ENCODE results near the gene WDR7. TPM values are rescaled to one million over a fixed set of nuclear protein-coding genes. Genes with fewer than 3 reads are reported as not detected.

WDR7 gene
- total and polyA plus RNA-seq, 9 of the 15 experiments (the other 6 are each of a cell fraction or from before 2014, with no cell fraction given): 1.4 to 9.4 (median 5.3) TPM

- ATAC-seq (no peak), FAIRE-seq (no peak), DNase-seq (ENCODE audit: extremely low read depth in 1 of 4, low spot score in 3 of 4) (no peak)
- ChIA-PET CTCF (ENCODE audit: low intra/inter-chr PET ratio) (no interaction called here), POLR2A (no interaction called here)
- intact Hi-C loops (cut with micrococcal nuclease): no loop called here
- no peaks in the 10 kb centered on the region for H3K27me3 ChIP-seq (ENCODE audit: control insufficient read depth in 2 of 2, insufficient read depth in 2 of 2, low read length in 2 of 2)
- no peak overlapping the region for H3K4me2 ChIP-seq (ENCODE audit: insufficient read depth, low read length)
- no peaks in the 10 kb centered on the region for H3K4me1 ChIP-seq (replicated peaks in 1 of 2; ENCODE audit: control insufficient read depth in 2 of 2, insufficient read depth in 2 of 2, low read length in 2 of 2)
- H3K36me3 ChIP-seq (ENCODE audit: control insufficient read depth, insufficient read depth, low read length): no peaks in the 10 kb centered on the region
- H3K27ac ChIP-seq (ENCODE audit: extremely low read depth, low read depth, low read length): no peak overlapping the region
- no peak overlapping the region for H3K4me3 ChIP-seq
- H3K9me1 ChIP-seq (ENCODE audit: control insufficient read depth, insufficient read depth, low read length): no peaks in the 10 kb centered on the region
- no peak overlapping the region for H2AFZ ChIP-seq (ENCODE audit: low read depth, low read length)
- H3K9me3 ChIP-seq (replicated peaks; ENCODE audit: control insufficient read depth, insufficient read depth, low read depth, low read length): no peaks in the 10 kb centered on the region
- no peak overlapping the region for H3K9ac ChIP-seq (ENCODE audit: insufficient read depth in 1 of 2, low read depth in 2 of 2, low read length in 2 of 2)
- BruUV-seq (replicated peaks): no TSS peak
- H4K20me1 ChIP-seq (replicated peaks; ENCODE audit: control insufficient read depth, insufficient read depth, low read length): no peaks in the 10 kb centered on the region
- TF ChIP-seq CREB5 (CRISPR knock-in tag; IDR thresholded peaks at IDR 0.05): no peak
- TF ChIP-seq ZNF280A (IDR thresholded peaks at IDR 0.05; ENCODE audit: low read depth, partially characterized antibody): no peak
- no peak for TF ChIP-seq HSF4 (CRISPR knock-in tag; IDR thresholded peaks at IDR 0.05; ENCODE audit: borderline replicate concordance)
- TF ChIP-seq NFE2 (IDR thresholded peaks at IDR 0.05; ENCODE audit: low read depth): no peak
- TF ChIP-seq SRSF3 (IDR thresholded peaks at IDR 0.05; ENCODE audit: insufficient read depth, low read length): no peak
- TF ChIP-seq SMAD1 (IDR thresholded peaks at IDR 0.05; ENCODE audit: low read depth, low read length, partially characterized antibody): no peak
- TF ChIP-seq, protein P1, sequence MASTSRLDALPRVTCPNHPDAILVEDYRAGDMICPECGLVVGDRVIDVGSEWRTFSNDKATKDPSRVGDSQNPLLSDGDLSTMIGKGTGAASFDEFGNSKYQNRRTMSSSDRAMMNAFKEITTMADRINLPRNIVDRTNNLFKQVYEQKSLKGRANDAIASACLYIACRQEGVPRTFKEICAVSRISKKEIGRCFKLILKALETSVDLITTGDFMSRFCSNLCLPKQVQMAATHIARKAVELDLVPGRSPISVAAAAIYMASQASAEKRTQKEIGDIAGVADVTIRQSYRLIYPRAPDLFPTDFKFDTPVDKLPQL (IDR thresholded peaks at IDR 0.05; ENCODE audit: extremely low read depth, insufficient read length): no peak
- TF ChIP-seq, protein P2, sequence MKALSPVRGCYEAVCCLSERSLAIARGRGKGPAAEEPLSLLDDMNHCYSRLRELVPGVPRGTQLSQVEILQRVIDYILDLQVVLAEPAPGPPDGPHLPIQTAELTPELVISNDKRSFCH (CRISPR knock-in tag; IDR thresholded peaks at IDR 0.05): no peak
- TF ChIP-seq, protein P2 (tag; IDR thresholded peaks at IDR 0.05): no peak
- no peak for TF ChIP-seq RCOR1 (IDR thresholded peaks at IDR 0.05; ENCODE audit: borderline replicate concordance in 1 of 2, low read depth in 2 of 2, low read length in 2 of 2)
- TF ChIP-seq, protein P3, sequence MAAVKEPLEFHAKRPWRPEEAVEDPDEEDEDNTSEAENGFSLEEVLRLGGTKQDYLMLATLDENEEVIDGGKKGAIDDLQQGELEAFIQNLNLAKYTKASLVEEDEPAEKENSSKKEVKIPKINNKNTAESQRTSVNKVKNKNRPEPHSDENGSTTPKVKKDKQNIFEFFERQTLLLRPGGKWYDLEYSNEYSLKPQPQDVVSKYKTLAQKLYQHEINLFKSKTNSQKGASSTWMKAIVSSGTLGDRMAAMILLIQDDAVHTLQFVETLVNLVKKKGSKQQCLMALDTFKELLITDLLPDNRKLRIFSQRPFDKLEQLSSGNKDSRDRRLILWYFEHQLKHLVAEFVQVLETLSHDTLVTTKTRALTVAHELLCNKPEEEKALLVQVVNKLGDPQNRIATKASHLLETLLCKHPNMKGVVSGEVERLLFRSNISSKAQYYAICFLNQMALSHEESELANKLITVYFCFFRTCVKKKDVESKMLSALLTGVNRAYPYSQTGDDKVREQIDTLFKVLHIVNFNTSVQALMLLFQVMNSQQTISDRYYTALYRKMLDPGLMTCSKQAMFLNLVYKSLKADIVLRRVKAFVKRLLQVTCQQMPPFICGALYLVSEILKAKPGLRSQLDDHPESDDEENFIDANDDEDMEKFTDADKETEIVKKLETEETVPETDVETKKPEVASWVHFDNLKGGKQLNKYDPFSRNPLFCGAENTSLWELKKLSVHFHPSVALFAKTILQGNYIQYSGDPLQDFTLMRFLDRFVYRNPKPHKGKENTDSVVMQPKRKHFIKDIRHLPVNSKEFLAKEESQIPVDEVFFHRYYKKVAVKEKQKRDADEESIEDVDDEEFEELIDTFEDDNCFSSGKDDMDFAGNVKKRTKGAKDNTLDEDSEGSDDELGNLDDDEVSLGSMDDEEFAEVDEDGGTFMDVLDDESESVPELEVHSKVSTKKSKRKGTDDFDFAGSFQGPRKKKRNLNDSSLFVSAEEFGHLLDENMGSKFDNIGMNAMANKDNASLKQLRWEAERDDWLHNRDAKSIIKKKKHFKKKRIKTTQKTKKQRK (IDR thresholded peaks at IDR 0.05; ENCODE audit: borderline replicate concordance, low read depth, low read length): no peak
- no peaks in the 10 kb centered on the region for H3K79me2 ChIP-seq (ENCODE audit: control insufficient read depth, insufficient read depth, low read length)
- in situ Hi-C loops (cut with MboI): no loop called here
- 50% methylated on average over 6 of the region's 6 CpGs for WGBS (ENCODE audit: insufficient coverage, low coverage, missing lambda C conversion rate)
Observed at GRCh38 chr18:56947236-56947635, 296.1 kb downstream of the WDR7 start.

All from K562 (cell line).